ENCODE data around the gene DDIT3.

- no peak for TF ChIP-seq EZH2 (IDR thresholded peaks at IDR 0.05; ENCODE audit: low read length, missing control alignments)
- no peak for TF ChIP-seq CTCF (conservative IDR thresholded peaks at IDR 0.05 in 1 of 2, IDR thresholded peaks at IDR 0.05 in 1 of 2; ENCODE audit: low read depth in 1 of 2, low read length in 2 of 2)
Observed at GRCh38 chr12:57533108-57533507, 12.8 kb upstream of the DDIT3 start.
